GM23248 (cell line): ENCODE data around the gene INKA2.

Source experiments
- EZH2 ChIP-seq: fragments of 200-600 bp; sonication (generic); IDR thresholded peaks from 2 replicates; pipeline ENCODE4 v1.6.1; 2018; ENCODE audit warnings: antibody characterized with exemption, mild to moderate bottlenecking; ENCODE audit not compliant: insufficient read depth, poor library complexity, severe bottlenecking
- EZH2phosphoT487 ChIP-seq: fragments of 200-600 bp; sonication (generic); IDR thresholded peaks from 2 replicates; pipeline ENCODE4 v1.6.1; 2018; ENCODE audit warnings: antibody characterized with exemption, moderate library complexity, mild to moderate bottlenecking, low read depth; ENCODE audit not compliant: insufficient read depth

DNA sequence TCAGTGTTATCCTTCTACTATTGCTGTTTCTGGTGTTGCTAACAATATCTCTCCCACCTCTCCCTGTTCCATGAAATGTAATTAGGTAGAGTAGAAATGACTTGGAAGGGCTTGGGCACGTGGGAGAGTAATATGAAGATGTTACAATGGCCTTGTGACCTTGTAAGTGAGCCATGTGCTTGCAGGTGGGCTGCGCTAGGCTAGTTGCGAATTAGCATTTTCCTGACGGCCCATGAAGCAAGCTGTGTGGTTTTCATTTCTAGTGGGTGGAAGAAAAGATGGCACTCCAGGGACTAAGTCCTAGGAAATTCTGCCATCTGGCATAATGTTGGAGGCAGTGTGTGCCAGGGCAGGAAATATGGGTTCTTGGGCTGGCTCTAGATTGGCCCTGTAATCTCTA lies 8.8 kb upstream of the INKA2 start:
- TF ChIP-seq EZH2phosphoT487 (no peak), EZH2 (no peak)
